IPS DF 4.7 (cell line): ENCODE data around the gene TRAK1.

Source experiments
- DNase-seq: peaks from one replicate; pipeline ENCODE4 v3.0.0-alpha.2; 2013; ENCODE audit warnings: low spot score; ENCODE audit errors: extremely low read depth

Gene TRAK1

DNA sequence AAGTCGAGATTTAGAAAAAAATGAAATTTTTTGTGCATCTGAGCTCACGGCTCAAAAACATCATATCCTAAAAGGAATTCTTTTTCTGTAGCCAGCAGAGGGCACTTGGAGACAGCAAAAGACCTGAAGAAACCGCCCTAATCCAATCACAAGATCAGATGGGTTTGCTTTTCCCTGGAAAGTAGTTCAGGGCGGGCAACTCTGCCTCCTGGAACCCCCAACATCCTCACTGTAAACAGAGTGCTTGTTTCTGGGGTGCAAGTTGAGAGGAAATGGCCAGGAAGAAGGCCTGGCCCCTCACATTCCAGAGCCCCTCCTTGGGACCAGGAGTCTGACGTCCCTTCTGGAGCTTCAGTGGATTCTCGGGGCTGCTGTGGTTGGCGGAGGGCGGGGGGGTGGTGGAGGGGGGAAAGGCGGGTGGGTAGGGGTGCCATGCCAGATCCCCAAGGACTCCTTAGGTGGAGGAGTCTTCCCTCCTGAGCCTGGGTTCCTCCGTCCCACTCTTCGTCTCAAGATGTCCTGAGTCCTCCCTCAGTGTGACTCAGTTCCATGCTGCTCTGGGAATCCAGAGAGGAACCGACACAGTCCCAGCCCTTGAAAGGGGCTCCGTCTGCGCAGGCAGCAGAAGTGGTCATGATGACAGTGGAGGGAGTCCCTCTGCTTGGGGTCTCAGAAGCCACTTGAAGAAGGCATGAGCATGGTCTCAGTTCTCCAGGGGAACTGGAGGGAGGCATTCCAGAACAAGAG lies 139.0 kb downstream of the TRAK1 start:
- DNase-seq = no peak

DNA sequence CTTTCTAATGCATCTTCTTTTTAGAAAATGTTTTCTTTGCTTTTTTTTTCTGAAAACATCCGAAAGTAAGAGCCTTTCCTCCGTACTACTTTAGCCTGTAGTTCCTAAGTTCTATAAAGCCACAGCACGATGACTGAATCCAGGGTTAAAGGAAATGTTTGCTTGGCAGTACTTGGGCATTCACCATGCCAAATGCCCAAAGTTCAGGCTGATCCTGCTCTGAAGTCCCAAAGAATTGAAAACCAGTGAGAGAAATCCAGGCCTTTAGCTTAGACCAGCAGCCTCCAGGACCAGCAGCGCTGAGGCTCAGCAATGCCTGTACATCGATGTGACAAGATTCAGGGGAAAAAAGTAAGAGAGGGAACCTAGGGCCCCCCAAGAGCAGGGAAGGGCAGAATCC lies 139.7 kb downstream of the TRAK1 start:
- DNase-seq = no peak

- no peak for DNase-seq
Measured at GRCh38 chr3:42235532-42235931, 144.4 kb downstream of the TRAK1 start.

- DNase-seq = no peak
Measured at GRCh38 chr3:42236611-42237010, 145.5 kb downstream of the TRAK1 start.

DNA sequence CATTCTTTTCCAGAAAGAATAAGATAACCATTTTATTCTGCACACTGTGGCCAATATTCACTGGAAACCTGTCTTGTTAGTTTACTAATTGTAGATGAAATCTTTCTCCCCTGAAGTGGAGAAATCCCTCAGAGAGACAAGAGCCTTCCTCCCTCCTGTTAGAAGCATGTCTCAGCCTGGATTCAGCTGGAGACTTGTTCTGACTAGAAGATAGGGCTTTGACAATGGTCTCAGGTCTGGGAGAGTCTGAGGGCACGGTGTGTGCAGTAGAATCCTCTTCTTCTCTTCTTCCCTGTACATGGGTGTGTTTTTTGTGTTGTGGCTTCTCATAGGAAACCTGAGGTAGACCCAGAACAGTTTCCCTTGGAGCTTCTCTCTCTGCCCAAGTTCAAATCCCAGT lies 154.9 kb downstream of the TRAK1 start:
- DNase-seq = no peak

GRCh38 chr3:42247576-42248027 lies 156.4 kb downstream of the TRAK1 start:
- DNase-seq = no peak

DNA sequence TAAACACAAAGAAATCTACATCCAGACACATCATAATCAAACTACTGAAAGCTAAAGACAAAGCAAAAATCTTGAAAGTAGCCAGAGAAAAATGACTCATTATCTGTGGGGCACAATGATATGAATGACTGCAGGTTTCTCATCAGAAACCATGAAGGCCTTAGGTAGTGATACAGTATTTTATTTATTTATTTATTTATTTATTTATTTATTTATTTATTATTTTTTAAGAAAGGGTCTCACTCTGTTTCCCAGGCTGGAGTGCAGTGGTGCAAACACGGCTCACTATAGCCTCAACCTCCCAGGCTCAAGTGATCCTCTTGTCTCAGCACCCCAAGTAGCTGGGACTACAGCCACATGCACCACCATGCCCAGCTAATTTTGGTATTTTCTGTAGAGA lies 159.6 kb downstream of the TRAK1 start:
- DNase-seq = no peak

- no peak for DNase-seq
Measured at GRCh38 chr3:42254566-42254965, 163.4 kb downstream of the TRAK1 start.

DNA sequence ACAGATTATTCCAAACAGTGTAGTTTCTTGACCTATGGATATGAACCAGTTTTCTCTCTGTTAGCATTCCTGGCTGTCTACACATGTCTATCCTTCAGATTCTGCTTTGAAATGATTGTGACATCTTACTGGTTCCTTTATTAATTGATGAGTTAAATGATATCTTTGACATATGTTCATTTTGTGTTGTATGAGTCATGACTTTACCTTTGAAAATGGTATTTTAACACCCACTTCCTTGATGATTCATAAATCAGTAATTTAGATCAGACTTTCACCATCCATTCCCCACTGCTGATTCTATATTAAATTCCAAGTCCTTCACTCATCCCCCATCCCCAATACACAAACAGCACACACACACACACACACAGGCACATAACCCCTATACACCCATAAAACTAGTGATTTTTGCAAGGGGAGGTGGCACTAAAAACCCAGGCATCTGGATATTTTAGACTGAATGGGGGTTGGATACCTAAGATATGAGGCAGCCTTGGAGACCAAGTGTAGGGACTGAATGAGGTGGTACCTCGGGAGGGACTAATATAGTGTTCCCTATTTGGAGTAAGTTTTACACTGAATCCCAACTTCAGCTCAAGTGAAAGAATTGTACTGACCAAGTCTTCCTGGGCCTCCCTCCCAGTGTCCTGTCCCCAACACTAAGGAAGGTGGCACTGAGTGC lies 165.1 kb downstream of the TRAK1 start:
- no peak for DNase-seq

DNA sequence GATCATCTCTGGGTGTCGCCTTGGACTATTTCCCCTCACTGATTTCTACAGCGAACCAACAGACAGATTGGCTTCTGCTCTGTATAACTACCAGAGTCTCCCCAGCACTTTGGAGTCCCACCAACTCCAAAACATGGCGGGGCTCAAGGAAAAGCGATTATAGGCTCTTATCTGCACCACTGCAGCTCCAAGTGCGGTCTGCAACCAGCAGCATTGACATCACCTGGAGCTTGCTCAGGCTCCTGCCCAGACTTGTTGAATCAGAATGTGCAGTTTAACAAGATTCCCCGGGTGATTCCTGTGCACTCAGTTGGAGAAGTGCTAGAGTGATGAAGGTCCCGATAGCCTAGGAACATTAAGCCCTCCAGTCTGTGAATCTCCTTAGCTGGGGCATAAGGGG lies 165.8 kb downstream of the TRAK1 start:
- no peak for DNase-seq

GRCh38 chr3:42262525-42262924 lies 171.4 kb downstream of the TRAK1 start:
- DNase-seq = no peak

DNA sequence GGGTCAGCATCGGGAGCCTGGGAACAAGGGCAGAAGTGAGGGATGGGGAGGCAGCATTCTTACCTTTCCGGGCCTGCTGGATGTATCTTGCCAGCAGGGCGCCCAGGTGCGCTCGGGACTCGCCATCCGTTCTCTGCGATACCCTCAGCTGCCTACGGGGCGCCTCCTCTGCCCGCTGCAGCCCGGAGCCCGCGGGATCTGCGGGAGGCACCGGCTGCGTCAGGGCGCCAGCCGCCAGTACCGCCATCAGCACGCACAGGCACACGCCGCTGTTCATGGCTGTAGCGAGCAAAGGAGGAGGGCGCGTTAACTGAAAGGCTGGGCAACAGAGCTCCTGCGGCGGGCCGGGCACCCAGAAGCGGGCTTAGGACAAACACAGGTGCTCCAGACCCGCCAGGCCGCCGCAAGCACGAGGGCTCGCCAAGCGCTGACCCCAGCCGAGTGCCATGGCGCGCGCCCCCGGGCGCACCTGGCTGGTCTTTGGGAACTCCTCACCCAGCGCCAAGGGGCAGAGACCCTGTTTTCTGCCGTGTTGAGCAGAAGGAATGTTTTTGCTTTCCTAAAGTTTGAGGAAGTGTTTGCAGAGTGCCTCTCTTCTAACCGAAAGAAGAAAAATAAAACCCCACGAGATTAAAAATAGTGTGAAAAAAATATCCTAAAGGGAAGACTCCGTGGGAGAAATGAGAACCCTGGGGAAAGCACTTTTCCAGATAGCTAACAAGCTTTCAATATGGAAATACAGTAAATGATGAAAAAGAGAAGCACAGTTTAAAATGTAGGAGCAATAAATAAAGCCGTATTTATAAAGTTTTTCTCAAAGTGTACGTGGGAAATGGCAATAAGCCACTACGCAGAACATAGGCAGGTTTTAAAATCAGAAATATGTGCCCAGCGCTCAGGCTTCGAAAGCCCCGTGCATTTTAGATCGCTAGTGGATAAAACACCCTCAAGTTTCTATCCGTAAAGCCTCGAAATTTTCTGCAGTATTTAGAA lies 172.5 kb downstream of the TRAK1 start:
- DNase-seq = no peak

DNA sequence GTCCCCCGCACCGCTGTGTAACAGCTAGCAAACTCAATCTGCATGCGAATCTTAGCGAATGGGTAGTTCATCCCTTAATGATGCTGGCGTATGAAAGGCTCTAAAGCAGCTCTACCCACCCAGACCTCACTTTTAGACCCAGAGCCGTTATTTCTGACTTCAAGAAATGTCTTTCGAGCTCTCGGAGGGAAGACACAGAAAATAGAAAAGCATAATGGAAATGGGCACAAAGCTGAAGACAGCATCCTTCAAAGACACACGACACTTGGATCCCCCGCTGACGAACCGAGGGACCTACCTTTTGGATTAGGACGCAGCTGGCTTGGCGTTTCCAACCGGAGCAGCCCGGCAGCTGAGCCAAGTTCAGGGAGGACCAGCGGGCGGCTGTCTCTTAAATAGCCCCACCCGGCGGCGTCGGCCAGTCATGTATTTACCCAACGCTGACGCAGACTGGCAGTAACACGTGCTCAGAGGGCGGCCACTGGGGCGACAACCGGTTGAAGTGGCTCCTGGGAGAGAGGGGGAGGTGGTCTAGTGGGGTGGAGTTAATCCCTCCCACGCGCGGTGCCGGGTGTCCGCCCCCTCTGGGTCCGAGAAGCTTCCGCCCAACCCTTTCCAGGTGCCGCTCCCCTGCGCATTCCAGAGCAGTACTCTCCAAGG lies 173.4 kb downstream of the TRAK1 start:
- DNase-seq = no peak

DNA sequence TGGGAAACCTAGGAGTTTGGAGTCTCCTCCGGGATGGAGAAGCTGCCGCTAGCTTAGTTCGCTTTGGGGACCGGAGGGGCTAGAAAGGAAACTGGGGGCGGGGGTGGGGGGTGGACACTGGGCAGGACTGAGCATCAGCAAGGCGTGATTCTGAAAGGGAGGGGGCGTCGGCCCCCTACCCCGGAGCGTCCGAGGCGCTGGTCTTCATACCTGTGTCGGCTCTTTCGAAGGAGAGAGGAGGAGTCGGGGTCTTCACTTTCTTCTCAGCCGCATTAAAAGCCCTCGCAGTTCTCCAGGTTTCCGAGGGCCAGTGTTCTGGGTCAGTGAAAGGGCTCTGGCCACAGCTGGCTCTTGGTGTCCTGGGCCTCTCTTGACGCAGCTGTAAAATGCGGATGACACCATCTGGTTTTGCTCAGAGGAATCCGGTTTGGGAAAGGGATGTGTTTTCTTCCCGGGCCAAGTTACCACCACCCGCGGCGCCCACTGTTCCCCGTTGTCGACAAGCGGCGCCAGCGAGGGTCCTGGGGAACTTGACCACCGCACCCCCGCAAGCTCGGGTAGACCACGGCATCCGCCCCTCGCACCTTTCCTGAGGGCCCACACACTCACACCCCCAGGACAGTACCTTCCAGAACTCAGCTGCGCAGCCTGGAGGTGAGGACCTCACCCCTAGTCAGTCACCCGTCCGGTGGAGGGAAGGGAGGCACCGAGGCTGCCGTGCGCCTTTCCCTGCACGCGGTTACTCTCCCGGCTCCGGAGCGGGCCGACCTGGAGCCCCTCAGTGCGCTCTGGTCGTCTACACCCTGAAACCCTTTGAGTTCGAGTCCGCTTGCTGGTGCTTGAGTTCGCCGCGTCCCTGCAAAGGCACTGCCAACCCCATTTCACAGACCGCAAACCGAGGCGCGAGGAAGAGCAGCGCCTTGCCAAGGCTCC lies 174.2 kb downstream of the TRAK1 start:
- DNase-seq = no peak

DNA sequence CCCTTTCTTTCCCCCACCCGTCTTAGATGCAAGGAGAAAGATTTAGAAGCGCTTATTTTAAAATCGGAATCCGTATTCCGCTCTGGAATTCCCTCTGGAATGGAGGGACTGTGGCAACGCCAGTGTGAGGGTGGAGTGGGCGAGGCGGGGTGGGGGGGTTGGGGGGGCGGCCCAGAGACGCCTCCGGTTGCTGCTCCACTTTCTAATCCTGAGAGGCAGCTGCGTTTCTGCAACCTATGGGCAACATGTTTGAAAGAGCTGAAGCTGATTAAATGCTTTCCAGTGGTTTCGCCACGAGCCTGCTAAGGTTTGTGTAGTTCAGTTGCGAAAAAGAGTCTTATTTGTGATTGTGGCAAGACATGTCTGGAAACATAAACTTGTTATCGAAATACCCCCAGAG lies 174.9 kb downstream of the TRAK1 start, which contains the start of gene CCK:
TSS of gene CCK (minus strand) at position 101 of the 400 bp plus-strand sequence. CDS start 2,555 bp downstream, outside the sequence.
- DNase-seq = no peak

- no peak for DNase-seq
Measured at GRCh38 chr3:42267878-42268277, 176.7 kb downstream of the TRAK1 start.

DNA sequence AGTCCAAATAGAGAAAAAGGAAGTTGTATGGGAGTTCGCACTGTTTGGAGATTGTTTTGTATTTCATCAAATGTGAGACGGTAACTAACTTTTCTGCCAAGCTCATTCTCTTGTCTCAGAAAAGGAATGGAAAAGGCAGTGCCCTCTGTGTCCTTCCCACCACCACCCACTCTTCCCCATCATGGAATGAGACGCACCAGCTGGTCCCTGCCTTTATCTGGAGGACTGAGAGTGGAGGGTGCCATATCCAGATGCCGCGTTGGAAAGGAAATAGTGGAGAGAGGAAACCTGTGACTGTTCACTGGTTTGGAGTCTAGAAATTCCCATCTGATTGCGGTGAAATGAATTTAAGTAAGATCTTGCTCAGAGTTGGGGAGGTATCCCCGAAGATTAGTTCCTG lies 178.5 kb downstream of the TRAK1 start:
- DNase-seq = no peak

GRCh38 chr3:42270561-42270960 lies 179.4 kb downstream of the TRAK1 start:
- DNase-seq = no peak

DNA sequence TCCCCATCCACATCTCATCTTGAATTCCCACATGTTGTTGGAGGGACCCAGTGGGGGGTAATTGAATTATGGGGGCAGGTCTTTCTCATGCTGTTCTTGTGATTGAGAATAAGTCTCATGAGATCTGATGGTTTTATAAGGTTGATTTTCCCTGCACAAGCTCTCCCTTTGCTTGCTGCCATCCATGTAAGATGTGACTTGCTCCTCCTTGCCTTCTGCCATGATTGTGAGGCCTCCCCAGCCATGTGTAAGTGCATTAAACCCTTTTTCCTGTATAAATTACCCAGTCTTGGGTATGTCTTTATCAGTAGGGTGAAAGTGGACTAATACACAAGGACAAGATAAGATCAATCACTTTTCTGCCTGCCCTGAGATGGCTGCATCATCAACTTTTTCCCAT lies 180.6 kb downstream of the TRAK1 start:
- no peak for DNase-seq

- no peak for DNase-seq
Measured at GRCh38 chr3:42273361-42273760, 182.2 kb downstream of the TRAK1 start.
